Nephron progenitor cell (in vitro differentiated cells): ENCODE measurements around the gene LRPAP1.

Experiments used
- DNase-seq: peaks from one replicate; pipeline ENCODE4 v3.0.0; 2021
- H3K27ac Mint-ChIP-seq: 2 replicates; pipeline ENCODE4 v1.8.0; 2021; ENCODE audit warnings: mild to moderate bottlenecking, moderate library complexity, mixed read lengths
- H3K27me3 Mint-ChIP-seq: 2 replicates; pipeline ENCODE4 v1.8.0; 2021; ENCODE audit warnings: mild to moderate bottlenecking, low read depth, mixed read lengths; ENCODE audit not compliant: poor library complexity
- H3K36me3 Mint-ChIP-seq: 2 replicates; pipeline ENCODE4 v1.8.0; 2021; ENCODE audit warnings: low read depth, mixed read lengths
- H3K4me1 Mint-ChIP-seq: 2 replicates; pipeline ENCODE4 v1.8.0; 2021; ENCODE audit warnings: mixed read lengths
- H3K4me3 Mint-ChIP-seq: 2 replicates; pipeline ENCODE4 v1.8.0; 2021; ENCODE audit warnings: mild to moderate bottlenecking, moderate library complexity, mixed read lengths
- H3K9me3 Mint-ChIP-seq: 2 replicates; pipeline ENCODE4 v1.8.0; 2021; ENCODE audit warnings: mild to moderate bottlenecking, moderate library complexity, mixed read lengths
- CTCF ChIP-seq: fragments of 200-600 bp; sonication (generic); IDR thresholded peaks from 2 replicates; pipeline ENCODE4 v1.5.0; 2021; ENCODE audit warnings: antibody characterized with exemption

The LRPAP1 gene

DNA sequence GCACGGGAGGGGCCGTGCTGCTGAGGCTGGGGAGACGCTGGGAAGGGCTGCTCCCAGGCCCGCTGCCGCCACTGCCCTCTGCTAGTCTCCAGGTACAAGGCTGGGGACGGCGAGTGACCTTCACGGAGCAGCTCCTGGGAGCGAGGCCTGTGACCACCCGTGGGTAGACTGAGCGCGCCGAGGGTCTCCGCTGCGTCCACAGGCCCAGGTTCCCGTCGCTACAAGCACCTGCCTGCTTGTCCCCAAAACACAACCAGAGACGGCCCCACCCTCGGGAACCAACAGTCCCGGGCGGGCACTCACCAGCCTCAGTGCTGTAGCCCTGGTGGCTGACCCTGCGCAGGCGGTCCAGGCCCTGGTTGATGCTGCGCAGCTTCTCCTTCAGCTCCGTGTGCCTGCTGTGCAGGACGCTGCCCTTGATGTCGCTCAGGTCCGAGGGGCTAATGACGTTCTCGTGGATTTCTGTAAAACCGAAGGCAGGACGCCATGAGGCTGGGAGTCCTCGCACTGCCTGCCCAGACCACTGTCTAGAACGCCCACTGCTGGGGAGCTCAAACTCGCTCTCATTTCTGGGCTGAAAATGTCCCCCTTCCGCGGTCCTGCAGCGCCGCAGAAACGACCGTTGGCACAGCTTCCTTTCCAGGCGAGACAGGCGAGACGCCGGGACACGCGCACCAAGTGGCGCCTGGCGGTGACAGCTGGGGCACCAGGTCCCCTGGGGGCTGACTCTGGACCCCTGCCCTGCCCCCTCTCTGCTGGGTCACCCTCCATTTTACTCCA, 14.3 kb downstream of the LRPAP1 start:
- H3K4me3 Mint-ChIP-seq, result no peak overlapping the region
- DNase-seq, result no peak
- peaks cover 6% of the 10 kb centered on the region for H3K4me1 Mint-ChIP-seq
- no peak overlapping the region for H3K27ac Mint-ChIP-seq
- no peak for TF ChIP-seq CTCF
- peaks cover 7% of the 10 kb centered on the region for H3K27me3 Mint-ChIP-seq
- peaks cover 49% of the 10 kb centered on the region for H3K36me3 Mint-ChIP-seq
- H3K9me3 Mint-ChIP-seq, result no peaks in the 10 kb centered on the region

- no peak overlapping the region for H3K27ac Mint-ChIP-seq
- H3K27me3 Mint-ChIP-seq, result peaks cover 7% of the 10 kb centered on the region
- TF ChIP-seq CTCF, result no peak
- peaks cover 6% of the 10 kb centered on the region for H3K4me1 Mint-ChIP-seq
- no peaks in the 10 kb centered on the region for H3K9me3 Mint-ChIP-seq
- H3K36me3 Mint-ChIP-seq, result peaks cover 58% of the 10 kb centered on the region
- no peak for DNase-seq
- no peak overlapping the region for H3K4me3 Mint-ChIP-seq
These were observed 15.1 kb downstream of the LRPAP1 start for GRCh38 chr4:3516836-3517730.

DNA sequence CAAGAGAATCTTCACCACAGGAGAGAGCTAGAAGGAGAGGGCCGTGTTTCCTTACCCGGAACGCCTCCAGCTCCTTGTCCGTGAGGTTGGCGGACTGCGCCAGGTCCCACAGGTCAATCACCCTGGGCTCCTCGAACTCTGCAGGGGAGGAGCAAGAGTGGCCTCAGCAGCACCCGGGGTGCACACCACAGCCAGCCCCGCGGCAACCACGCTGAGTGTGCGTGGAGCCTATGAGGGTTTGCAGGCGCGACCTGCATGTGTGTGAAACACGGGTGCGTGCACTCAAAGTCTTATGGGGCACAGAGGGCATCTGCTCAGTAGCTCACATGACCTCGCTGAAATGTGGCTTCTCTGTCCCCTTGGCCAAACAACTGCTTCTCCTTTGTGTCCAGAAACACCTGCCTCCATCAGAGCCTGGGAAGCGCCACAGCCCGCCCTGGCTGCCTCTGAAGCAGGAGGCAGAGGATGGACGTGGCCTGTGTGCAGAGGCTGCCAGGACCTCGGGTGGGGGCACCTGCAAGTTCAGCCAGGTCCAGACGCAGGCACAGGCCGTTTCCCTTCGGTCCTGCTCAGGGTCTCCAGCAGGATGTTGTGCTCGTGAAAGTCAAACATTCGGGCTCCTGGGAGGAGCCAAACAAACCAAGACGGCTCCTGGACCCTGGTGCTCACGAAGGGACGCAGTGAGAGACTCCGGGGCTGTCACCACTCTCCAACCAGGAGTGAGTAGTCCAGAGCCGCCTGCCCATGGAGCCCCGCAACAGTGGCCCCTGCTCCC, 16.0 kb downstream of the LRPAP1 start:
- peaks cover 4% of the 10 kb centered on the region for H3K27me3 Mint-ChIP-seq
- H3K4me1 Mint-ChIP-seq, result peaks cover 6% of the 10 kb centered on the region
- peaks cover 60% of the 10 kb centered on the region for H3K36me3 Mint-ChIP-seq
- no peak for TF ChIP-seq CTCF
- peak overlapping the region; percentile 79 for H3K27ac Mint-ChIP-seq
- no peak for DNase-seq
- H3K4me3 Mint-ChIP-seq, result no peak overlapping the region
- H3K9me3 Mint-ChIP-seq, result no peaks in the 10 kb centered on the region

- DNase-seq, result no peak
These were observed 16.6 kb downstream of the LRPAP1 start for GRCh38 chr4:3515646-3516045.

More at GRCh38 chr4:3515646-3516045, 16.6 kb downstream of the LRPAP1 start:
- peaks cover 64% of the 10 kb centered on the region for H3K36me3 Mint-ChIP-seq
- no peak overlapping the region for H3K4me3 Mint-ChIP-seq
- H3K9me3 Mint-ChIP-seq, result no peaks in the 10 kb centered on the region
- H3K27ac Mint-ChIP-seq, result peak overlapping the region; percentile 45
- TF ChIP-seq CTCF, result no peak
- peaks cover 6% of the 10 kb centered on the region for H3K4me1 Mint-ChIP-seq
- H3K27me3 Mint-ChIP-seq, result peaks cover 4% of the 10 kb centered on the region
